ENCODE data around the gene HRAS.

Gene HRAS

GRCh38 chr11:554428-555226 is 19.3 kb upstream of the HRAS start:
- peak; percentile 89 for DNase-seq (ENCODE audit: extremely low spot score)
- ChIA-PET POLR2A (interaction anchor here (1.4 kb wide), 1 partner anchor 14 kb away, joined by 3 read pairs; no protein-coding TSS in a partner anchor), CTCF (interaction anchor here (0.6 to 8.1 kb wide), 33 partner anchors 9 to 352 kb away, joined by 3 to 71 read pairs (median 4); partner anchors contain the start of genes HRAS, TALDO1 and TMEM80)
- TF ChIP-seq, protein P1, sequence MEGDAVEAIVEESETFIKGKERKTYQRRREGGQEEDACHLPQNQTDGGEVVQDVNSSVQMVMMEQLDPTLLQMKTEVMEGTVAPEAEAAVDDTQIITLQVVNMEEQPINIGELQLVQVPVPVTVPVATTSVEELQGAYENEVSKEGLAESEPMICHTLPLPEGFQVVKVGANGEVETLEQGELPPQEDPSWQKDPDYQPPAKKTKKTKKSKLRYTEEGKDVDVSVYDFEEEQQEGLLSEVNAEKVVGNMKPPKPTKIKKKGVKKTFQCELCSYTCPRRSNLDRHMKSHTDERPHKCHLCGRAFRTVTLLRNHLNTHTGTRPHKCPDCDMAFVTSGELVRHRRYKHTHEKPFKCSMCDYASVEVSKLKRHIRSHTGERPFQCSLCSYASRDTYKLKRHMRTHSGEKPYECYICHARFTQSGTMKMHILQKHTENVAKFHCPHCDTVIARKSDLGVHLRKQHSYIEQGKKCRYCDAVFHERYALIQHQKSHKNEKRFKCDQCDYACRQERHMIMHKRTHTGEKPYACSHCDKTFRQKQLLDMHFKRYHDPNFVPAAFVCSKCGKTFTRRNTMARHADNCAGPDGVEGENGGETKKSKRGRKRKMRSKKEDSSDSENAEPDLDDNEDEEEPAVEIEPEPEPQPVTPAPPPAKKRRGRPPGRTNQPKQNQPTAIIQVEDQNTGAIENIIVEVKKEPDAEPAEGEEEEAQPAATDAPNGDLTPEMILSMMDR (IDR thresholded peaks at IDR 0.05; ENCODE audit: control extremely low read depth, extremely low read depth, low read depth, missing control alignments): peak; percentile 90

- DNase-seq (ENCODE audit: extremely low spot score): no peak
- CTCF ChIA-PET: interaction anchor here (0.8 to 8.1 kb wide), 14 partner anchors 8 to 351 kb away, joined by 3 to 71 read pairs (median 5); partner anchors contain the start of genes HRAS, TALDO1 and TMEM80
- TF ChIP-seq, protein P1 (IDR thresholded peaks at IDR 0.05; ENCODE audit: control extremely low read depth, extremely low read depth, low read depth, missing control alignments): no peak
- POLR2A ChIA-PET: interaction anchor here (0.5 kb wide), 1 partner anchor 87 kb away, joined by 3 read pairs; no protein-coding TSS in a partner anchor
These were observed 18.6 kb upstream of the HRAS start for GRCh38 chr11:553988-554340.

- ChIA-PET CTCF (interaction anchor here (1.3 to 8.1 kb wide), 5 partner anchors 8 to 172 kb away, joined by 3 to 71 read pairs (median 11); partner anchors contain the start of gene HRAS), POLR2A (interaction anchor here (0.5 kb wide), 1 partner anchor 88 kb away, joined by 3 read pairs; no protein-coding TSS in a partner anchor)
These were observed 18.0 kb upstream of the HRAS start for GRCh38 chr11:553083-553987.

DNA sequence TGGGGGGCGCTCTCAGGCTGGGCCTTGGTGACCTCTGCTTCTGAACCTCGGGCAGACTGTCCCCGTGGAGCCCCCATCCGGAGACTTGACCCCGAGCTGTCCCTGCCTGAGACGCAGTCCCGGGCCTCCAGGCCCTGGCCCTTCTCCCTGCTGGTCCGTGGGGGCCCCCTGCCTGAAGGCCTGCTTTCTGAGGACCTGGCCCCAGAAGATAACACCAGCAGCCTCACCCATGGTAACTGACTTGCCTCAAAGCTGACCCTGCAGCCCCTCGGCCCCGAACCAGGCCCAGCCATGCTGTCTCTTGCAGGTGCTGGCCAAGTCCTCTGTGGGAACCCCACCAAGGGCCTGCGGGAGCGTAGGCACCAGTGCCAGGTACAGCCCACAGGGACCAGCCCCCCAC is 16.2 kb upstream of the HRAS start:
- DNase-seq (ENCODE audit: extremely low spot score): no peak
- ChIA-PET CTCF (interaction anchor here (0.9 to 8.1 kb wide), 2 partner anchors 33 to 173 kb away, joined by 3 to 71 read pairs; no protein-coding TSS in a partner anchor), POLR2A (no interaction called here)
- TF ChIP-seq, protein P1 (IDR thresholded peaks at IDR 0.05; ENCODE audit: control extremely low read depth, extremely low read depth, low read depth, missing control alignments): no peak

More at GRCh38 chr11:553083-553987, 18.0 kb upstream of the HRAS start:
- TF ChIP-seq, protein P1 (IDR thresholded peaks at IDR 0.05; ENCODE audit: control extremely low read depth, extremely low read depth, low read depth, missing control alignments): no peak
- DNase-seq (ENCODE audit: extremely low spot score): no peak

GRCh38 chr11:551131-551530 is 15.8 kb upstream of the HRAS start:
- POLR2A ChIA-PET: no interaction called here
- DNase-seq (ENCODE audit: extremely low spot score): no peak
- TF ChIP-seq, protein P1 (IDR thresholded peaks at IDR 0.05; ENCODE audit: control extremely low read depth, extremely low read depth, low read depth, missing control alignments): no peak
- CTCF ChIA-PET: interaction anchor here (8.1 kb wide), 1 partner anchor 174 kb away, joined by 71 read pairs; no protein-coding TSS in a partner anchor

DNA sequence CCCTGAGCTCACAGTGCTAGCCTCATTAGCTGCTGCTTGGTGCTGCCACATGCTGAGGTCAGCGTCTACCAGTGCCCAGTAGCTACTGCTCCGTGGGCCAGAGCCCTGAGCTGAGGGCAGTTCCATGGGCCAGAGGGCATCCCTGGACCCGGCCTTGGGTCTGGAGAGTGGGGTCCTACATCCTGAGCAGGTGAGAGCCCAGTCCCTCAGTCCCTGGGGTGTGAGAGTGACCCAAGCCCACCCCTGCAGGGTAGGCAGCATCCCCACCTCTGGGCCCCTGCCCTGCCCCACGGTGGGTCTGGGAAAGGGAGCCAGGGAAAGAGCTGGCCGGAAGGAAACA is 15.3 kb upstream of the HRAS start:
- ChIA-PET CTCF (interaction anchor here (8.1 kb wide), 1 partner anchor 174 kb away, joined by 71 read pairs; no protein-coding TSS in a partner anchor), POLR2A (no interaction called here)
- TF ChIP-seq, protein P1 (IDR thresholded peaks at IDR 0.05; ENCODE audit: control extremely low read depth, extremely low read depth, low read depth, missing control alignments): no peak
- no peak for DNase-seq (ENCODE audit: extremely low spot score)

Data from GM10248 (cell line).